Pulmonary artery endothelial cell (primary cell): Measurements from ENCODE around the gene FBXL15. TPM values are rescaled to one million over a fixed set of nuclear protein-coding genes. Genes with fewer than 3 reads are reported as not detected.

Source experiments
- DNase-seq: peaks from one replicate; pipeline ENCODE4 v3.0.0-alpha.2; 2011; ENCODE audit warnings: low read depth, low spot score
- total RNA-seq: library from RNA; depleted of rRNA; stranded (reverse); fragments of >200 nt; gene quantifications from 2 replicates; pipeline ENCODE4 v1.2.3, GENCODE V29; 2014

FBXL15 gene
- total RNA-seq, 1 donor from 2014 or later: 7.3 TPM

DNA sequence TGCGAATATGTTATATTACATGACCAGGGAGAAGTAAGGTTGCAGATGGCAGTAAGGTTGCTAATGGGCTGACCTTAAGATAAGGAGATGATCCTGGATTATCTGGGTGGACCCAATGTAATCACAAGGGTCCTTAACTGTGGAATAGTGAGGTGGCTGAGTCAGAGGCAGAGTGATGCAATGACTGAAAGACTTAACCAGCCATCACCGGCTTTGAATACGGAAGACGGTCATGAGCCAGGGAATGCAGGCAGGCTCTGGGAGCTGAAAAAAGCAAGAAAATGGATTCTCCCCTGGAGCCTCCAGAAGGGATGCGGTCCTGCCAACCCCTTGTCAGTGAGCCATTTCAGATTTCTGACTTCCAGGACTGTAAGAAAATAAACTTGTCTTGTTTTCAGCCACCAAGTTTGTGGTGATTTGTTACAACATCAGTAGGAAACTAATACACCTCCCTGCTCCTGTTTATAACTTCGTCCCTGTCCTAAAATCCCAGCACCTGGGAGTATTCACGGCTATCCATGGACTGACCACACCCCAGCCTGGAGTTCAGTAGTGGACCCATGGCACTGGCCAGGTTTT, 35.3 kb downstream of the FBXL15 start:
- DNase-seq: no peak

GRCh38 chr10:102457591-102458150, 37.0 kb downstream of the FBXL15 start:
- DNase-seq: no peak

DNA sequence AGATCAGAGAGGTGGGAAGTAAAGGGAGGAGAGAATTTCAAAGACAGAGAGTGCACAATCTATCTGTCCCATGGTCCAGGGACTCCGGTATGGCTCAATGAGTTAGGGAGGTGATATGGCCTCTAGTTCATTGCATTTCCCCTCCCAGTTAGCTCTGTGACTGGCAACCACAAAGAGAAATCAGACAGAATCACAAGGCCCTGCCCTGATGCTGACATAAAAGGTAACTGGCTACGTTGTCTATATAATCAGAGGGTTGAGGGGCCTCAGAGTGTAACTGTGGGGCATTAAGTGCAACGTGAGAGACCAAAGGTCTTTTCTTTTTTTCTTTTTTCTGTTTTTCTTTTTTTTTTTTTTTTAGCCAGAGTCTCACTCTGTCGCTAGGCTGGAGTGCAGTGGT, 38.0 kb downstream of the FBXL15 start:
- no peak for DNase-seq

- DNase-seq: no peak
Measured at GRCh38 chr10:102460836-102461186, 40.2 kb downstream of the FBXL15 start.

GRCh38 chr10:102461187-102462054, 40.8 kb downstream of the FBXL15 start:
- DNase-seq: no peak

- no peak for DNase-seq
Measured at GRCh38 chr10:102462512-102463054, 41.9 kb downstream of the FBXL15 start.

DNA sequence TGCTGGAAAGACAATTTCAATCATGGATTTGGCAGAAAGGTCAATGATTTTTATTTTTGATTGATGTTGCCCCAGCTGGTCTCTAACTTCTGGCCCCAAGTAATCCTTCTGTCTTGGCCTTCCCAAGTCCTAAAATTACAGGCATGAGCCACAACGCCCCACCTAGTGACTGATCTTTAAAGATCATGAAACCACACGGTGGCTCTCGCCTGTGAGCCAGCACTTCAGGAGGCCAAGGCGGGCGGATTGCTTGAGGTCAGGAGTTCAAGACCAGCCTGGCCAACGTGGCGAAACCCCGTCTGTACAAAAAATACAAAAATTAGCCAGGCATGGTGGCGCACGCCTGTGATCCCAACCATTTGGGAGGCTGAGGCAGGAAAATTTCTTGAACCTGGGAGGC, 43.3 kb downstream of the FBXL15 start:
- DNase-seq: no peak

- no peak for DNase-seq
Measured at GRCh38 chr10:102465466-102465865, 44.8 kb downstream of the FBXL15 start.

DNA sequence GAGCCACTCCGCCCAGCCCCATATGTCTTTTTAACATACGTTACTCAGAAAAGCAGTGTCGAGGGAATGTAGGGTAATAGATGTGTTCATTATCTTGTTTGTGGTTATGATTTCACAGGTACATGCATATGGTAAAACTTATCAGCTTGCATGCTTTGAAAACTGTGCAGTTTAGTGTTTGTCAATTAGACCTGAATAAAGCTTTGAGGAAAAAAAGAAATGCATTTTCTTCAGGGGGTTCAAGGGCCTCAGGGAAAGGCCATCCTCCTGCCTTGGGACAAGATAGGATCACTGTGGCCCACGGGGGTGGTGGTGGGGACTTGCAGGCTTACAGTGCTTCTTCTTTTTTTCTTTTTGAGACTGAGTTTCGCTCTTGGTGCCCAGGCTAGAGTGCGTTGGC, 46.7 kb downstream of the FBXL15 start:
- no peak for DNase-seq

DNA sequence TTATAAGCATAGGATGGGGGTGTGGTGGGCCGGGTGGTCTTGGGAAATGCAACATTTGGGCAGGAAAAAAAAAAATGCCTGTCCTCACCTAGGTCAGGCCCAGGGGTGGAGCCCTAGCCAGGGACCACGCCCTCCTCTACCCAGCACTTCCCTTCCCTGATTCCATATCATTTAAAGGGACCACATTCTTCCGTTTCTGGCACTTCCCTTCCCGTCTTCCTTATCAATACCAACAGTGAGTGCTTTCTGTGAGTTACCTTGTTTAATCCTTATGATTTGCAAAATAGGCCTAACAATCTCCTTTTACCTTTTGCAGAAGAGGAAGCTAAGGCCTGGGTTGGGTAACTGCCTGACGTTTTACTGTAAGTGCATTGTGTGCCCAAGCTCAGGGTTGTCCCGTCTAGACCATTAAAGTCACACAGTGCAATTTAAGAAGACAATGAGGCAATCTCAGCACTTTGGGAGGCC, 47.4 kb downstream of the FBXL15 start:
- DNase-seq: no peak

- DNase-seq: no peak
Measured at GRCh38 chr10:102468683-102469082, 48.0 kb downstream of the FBXL15 start.

DNA sequence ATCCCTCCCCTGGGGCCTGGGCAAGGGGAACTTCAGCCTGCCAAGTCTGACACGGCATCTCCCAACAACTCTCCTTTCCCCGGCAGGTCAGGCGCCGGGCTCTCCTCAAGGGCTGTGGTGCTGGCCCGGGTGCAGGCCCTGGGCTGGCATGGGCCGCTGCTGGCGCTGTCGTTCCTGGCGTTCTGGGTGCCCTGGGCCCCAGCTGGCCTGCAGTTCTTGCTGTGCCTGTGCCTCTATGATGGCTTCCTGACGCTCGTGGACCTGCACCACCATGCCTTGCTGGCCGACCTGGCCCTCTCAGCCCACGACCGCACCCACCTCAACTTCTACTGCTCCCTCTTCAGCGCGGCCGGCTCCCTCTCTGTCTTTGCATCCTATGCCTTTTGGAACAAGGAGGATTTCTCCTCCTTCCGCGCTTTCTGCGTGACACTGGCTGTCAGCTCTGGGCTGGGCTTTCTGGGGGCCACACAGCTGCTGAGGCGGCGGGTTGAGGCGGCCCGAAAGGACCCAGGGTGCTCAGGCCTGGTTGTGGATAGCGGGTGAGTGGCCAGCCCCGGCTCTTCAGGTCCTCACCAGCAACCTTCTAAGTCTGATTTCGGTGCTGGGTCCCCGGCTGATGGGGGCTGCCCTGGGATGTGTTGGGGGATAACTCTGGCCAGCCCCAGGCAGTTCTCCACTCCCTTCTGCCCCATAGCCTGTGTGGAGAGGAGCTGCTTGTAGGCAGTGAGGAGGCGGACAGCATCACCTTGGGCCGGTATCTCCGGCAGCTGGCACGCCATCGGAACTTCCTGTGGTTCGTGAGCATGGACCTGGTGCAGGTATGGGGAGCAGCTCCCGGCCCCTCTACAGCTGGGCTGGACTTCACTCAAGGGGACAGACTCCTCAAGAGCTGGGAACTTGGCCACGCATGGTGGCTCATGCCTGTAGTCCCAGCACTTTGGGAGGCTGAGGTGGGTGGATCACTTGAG, 50.2 kb downstream of the FBXL15 start:
- DNase-seq: no peak

Other genes with a start within 250 kb of the FBXL15 start
- gene ELOVL3, start 194.5 kb upstream of the FBXL15 start, total RNA-seq: not detected in 2 replicates
- 0.07 TPM in 1 of 2 replicates, not detected in the other for gene PITX3, start 179.3 kb upstream of the FBXL15 start, total RNA-seq
- 18.1 and 24.7 TPM in 2 replicates for gene GBF1, start 175.3 kb upstream of the FBXL15 start, total RNA-seq
- gene NFKB2, start 25.1 kb upstream of the FBXL15 start, total RNA-seq: 17.2 and 23.0 TPM in 2 replicates
- 0.07 and 0.14 TPM in 2 replicates for gene PSD, start 2.1 kb upstream of the FBXL15 start, total RNA-seq
- gene CUEDC2, start 11.7 kb downstream of the FBXL15 start, total RNA-seq: 44.3 and 55.8 TPM in 2 replicates
- 0.13 TPM in 1 of 2 replicates, not detected in the other for gene C10orf95, start 30.7 kb downstream of the FBXL15 start, total RNA-seq
- 192 and 228 TPM in 2 replicates for gene ACTR1A, start 81.9 kb downstream of the FBXL15 start, total RNA-seq
- gene SUFU, start 83.1 kb downstream of the FBXL15 start, total RNA-seq: 2.8 and 2.9 TPM in 2 replicates
- 56.8 and 57.2 TPM in 2 replicates for gene TRIM8, start 223.6 kb downstream of the FBXL15 start, total RNA-seq